Measurements from ENCODE around the gene GALM. TPM values are rescaled to one million over a fixed set of nuclear protein-coding genes. Genes with fewer than 3 reads are reported as not detected.

GALM gene
- total and polyA plus RNA-seq, 2 of the 13 experiments (the other 11 are each of a cell fraction or from before 2014, with no cell fraction given), result 65.5 to 90.0 TPM

DNA sequence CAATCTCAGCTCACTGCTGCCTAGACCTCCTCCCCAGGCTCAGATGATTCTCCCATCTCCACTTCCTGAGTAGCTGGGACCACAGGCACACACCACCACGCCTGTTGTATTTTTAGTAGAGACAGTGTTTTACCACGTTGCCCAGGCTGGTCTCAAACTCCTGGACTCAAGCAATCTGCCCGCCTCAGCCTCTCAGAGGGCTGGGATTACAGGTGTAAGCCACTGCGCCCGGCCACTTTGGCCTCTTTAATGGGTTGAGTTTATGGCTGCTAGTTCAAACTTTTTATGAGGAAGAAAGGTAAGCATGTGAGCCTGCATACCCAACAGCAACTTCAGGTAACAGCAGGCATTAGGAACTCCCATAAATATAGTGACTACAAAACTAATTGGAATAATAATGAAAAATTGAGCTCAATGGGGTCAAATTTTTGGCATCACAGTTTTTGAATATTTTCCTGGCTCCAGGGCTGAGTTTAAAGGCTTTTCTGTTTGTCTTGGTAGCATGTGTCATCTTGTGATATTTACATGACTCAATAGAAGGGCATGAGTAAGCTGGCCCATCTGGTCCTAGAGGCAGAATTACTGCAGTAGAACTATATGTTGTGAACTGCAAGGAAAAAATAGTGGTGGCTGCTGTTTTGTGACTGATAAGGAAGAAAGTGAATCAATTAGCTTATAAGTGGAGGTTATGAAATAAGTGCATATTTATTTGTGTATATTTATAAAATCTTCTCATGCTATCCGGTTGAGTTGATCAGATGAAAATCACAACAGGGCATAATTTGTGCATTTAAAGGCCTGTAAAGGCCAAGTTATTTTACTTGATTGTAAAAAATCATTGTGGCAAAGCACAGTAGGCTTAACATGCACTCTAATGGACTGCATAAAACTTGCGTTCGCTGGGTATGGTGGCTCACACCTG, 24.8 kb downstream of the GALM start (continued):
- TF ChIP-seq RARA (CRISPR knock-in tag; IDR thresholded peaks at IDR 0.05) (peak; percentile 70), SRSF1 (optimal IDR thresholded peaks at IDR 0.05; ENCODE audit: low read depth, low read length) (no peak), MAF1 (CRISPR knock-in tag; IDR thresholded peaks at IDR 0.05; ENCODE audit: borderline replicate concordance) (no peak), KDM5A (IDR thresholded peaks at IDR 0.05; ENCODE audit: borderline replicate concordance, low read length) (no peak), SMARCE1 (IDR thresholded peaks at IDR 0.05; ENCODE audit: borderline replicate concordance) (peak; percentile 93), ARNTL (CRISPR knock-in tag; IDR thresholded peaks at IDR 0.05) (no peak), XBP1 (CRISPR knock-in tag; IDR thresholded peaks at IDR 0.05) (no peak), CHD2 (IDR thresholded peaks at IDR 0.05; ENCODE audit: low read depth, low read length) (no peak), GLI4 (CRISPR knock-in tag; IDR thresholded peaks at IDR 0.05; ENCODE audit: borderline replicate concordance) (no peak), LCORL (IDR thresholded peaks at IDR 0.05) (0 out of 2 replicates have a peak, but pooled peaks have one; percentile 39), LCORL (CRISPR knock-in tag; IDR thresholded peaks at IDR 0.05) (peak; percentile 33; the same call in 1 of the 2 replicates), EEA1 (CRISPR knock-in tag; IDR thresholded peaks at IDR 0.05; ENCODE audit: borderline replicate concordance) (no peak), ZNF44 (CRISPR knock-in tag; IDR thresholded peaks at IDR 0.05) (no peak), ZFP36L2 (CRISPR knock-in tag; IDR thresholded peaks at IDR 0.05) (no peak)
- TF ChIP-seq, protein P1, sequence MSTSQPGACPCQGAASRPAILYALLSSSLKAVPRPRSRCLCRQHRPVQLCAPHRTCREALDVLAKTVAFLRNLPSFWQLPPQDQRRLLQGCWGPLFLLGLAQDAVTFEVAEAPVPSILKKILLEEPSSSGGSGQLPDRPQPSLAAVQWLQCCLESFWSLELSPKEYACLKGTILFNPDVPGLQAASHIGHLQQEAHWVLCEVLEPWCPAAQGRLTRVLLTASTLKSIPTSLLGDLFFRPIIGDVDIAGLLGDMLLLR (CRISPR knock-in tag; IDR thresholded peaks at IDR 0.05), result no peak
- TF ChIP-seq, protein P2, sequence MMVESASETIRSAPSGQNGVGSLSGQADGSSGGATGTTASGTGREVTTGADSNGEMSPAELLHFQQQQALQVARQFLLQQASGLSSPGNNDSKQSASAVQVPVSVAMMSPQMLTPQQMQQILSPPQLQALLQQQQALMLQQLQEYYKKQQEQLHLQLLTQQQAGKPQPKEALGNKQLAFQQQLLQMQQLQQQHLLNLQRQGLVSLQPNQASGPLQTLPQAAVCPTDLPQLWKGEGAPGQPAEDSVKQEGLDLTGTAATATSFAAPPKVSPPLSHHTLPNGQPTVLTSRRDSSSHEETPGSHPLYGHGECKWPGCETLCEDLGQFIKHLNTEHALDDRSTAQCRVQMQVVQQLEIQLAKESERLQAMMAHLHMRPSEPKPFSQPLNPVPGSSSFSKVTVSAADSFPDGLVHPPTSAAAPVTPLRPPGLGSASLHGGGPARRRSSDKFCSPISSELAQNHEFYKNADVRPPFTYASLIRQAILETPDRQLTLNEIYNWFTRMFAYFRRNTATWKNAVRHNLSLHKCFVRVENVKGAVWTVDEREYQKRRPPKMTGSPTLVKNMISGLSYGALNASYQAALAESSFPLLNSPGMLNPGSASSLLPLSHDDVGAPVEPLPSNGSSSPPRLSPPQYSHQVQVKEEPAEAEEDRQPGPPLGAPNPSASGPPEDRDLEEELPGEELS (CRISPR knock-in tag; IDR thresholded peaks at IDR 0.05), result no peak
- TF ChIP-seq, protein P3, sequence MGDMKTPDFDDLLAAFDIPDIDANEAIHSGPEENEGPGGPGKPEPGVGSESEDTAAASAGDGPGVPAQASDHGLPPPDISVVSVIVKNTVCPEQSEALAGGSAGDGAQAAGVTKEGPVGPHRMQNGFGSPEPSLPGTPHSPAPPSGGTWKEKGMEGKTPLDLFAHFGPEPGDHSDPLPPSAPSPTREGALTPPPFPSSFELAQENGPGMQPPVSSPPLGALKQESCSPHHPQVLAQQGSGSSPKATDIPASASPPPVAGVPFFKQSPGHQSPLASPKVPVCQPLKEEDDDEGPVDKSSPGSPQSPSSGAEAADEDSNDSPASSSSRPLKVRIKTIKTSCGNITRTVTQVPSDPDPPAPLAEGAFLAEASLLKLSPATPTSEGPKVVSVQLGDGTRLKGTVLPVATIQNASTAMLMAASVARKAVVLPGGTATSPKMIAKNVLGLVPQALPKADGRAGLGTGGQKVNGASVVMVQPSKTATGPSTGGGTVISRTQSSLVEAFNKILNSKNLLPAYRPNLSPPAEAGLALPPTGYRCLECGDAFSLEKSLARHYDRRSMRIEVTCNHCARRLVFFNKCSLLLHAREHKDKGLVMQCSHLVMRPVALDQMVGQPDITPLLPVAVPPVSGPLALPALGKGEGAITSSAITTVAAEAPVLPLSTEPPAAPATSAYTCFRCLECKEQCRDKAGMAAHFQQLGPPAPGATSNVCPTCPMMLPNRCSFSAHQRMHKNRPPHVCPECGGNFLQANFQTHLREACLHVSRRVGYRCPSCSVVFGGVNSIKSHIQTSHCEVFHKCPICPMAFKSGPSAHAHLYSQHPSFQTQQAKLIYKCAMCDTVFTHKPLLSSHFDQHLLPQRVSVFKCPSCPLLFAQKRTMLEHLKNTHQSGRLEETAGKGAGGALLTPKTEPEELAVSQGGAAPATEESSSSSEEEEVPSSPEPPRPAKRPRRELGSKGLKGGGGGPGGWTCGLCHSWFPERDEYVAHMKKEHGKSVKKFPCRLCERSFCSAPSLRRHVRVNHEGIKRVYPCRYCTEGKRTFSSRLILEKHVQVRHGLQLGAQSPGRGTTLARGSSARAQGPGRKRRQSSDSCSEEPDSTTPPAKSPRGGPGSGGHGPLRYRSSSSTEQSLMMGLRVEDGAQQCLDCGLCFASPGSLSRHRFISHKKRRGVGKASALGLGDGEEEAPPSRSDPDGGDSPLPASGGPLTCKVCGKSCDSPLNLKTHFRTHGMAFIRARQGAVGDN (CRISPR knock-in tag; IDR thresholded peaks at IDR 0.05), result peak; percentile 22; the same call in 1 of the 2 replicates
- TF ChIP-seq, protein P4, sequence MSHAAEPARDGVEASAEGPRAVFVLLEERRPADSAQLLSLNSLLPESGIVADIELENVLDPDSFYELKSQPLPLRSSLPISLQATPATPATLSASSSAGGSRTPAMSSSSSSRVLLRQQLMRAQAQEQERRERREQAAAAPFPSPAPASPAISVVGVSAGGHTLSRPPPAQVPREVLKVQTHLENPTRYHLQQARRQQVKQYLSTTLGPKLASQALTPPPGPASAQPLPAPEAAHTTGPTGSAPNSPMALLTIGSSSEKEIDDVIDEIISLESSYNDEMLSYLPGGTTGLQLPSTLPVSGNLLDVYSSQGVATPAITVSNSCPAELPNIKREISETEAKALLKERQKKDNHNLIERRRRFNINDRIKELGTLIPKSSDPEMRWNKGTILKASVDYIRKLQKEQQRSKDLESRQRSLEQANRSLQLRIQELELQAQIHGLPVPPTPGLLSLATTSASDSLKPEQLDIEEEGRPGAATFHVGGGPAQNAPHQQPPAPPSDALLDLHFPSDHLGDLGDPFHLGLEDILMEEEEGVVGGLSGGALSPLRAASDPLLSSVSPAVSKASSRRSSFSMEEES (CRISPR knock-in tag; IDR thresholded peaks at IDR 0.05), result peak; percentile 81

Data from HepG2 (cell line).